Activated CD8-positive, alpha-beta memory T cell treated with anti-CD3 and anti-CD28 coated beads, Interleukin-2, amount 50 U/mL, for 1 hour (primary cell): Measurements from ENCODE around the gene CNTNAP2.

Experiments
- DNase-seq: peaks from one replicate; pipeline ENCODE4 v3.0.0-alpha.2; 2020; ENCODE audit errors: extremely low read depth

Gene CNTNAP2

DNA sequence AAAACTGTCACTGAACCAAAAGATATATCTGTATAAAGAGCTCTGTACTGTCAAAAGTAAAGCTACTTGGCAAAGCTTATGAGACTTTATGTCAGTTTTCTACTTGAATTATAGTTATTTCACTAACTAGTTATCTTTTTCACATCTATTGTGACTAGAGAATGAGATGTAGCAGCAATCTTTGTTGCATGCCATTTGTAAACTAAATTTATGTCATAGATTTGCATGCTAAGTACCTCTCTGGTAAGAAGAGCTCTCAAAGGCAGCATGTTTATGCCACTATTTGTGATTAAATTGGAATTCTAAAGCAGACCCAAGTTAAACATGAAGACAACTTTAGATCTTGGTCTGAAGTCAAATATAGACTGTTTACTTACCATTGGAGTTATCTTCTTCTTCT is 300.6 kb downstream of the CNTNAP2 start:
- no peak for DNase-seq

GRCh38 chr7:146423446-146423845 is 306.8 kb downstream of the CNTNAP2 start:
- DNase-seq, result no peak

GRCh38 chr7:146424084-146424483 is 307.5 kb downstream of the CNTNAP2 start:
- no peak for DNase-seq

DNA sequence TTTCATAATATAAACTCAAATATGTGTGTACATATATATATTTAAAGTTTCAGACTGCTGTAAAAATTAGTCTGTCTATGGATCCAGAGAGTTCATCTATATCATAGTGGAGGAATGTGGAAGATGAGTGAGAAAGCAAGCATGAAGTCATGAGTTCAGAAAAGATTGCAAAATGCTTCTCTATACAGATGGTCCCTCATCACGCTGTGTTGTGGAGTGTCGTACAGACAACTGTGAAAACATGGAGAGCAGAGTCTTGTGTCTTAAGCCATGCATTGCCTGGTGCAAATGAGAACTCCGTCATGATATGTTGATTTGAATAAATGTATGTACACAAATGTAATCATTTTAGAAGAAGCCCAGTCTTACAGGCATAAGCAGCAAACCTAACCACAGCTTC is 316.9 kb downstream of the CNTNAP2 start:
- DNase-seq, result no peak

DNA sequence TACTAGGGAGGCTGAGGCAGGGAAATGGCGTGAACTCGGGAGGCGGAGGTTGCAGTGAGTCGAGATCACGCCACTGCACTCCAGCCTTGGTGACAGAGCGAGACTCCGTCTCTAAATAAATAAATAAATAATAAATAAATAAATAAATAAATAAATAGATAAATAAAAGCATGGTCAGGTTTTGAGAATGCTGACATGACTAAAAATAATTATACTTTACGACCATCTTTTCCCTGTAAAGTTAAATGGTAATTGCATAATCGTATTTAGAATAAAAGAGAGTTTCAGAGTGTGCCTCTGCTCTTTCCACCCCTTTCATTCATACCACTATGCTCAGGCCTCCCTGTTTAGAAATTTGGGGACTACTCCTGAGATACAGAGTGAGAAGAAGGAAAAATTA is 326.5 kb downstream of the CNTNAP2 start:
- no peak for DNase-seq

GRCh38 chr7:146449625-146450024 is 333.0 kb downstream of the CNTNAP2 start:
- DNase-seq, result no peak

DNA sequence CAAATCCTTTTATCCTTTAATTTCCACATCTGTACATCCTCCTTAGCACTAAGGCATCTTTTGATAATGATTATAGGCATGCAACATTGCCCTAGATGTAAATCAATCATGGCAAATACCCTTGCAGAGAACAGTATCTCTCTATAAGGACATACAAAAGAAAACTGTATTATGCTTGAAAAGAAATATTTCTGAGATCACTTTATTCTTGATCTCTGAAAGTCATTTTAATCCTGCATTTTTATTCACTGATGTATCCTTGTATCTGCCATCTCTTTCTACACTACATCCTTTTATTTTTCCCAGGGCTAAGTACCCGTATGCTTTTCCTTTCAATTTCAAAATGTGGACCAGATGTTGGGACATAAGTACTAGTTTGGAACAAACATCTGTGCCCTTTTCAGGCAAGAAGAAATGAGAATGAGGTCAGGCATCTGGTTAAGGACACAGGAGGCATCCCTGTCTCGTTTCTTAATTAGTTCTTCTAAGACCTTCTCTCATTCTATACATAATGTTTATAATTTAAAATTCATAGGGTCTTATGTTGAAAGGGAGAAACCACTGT is 338.6 kb downstream of the CNTNAP2 start:
- DNase-seq, result no peak

DNA sequence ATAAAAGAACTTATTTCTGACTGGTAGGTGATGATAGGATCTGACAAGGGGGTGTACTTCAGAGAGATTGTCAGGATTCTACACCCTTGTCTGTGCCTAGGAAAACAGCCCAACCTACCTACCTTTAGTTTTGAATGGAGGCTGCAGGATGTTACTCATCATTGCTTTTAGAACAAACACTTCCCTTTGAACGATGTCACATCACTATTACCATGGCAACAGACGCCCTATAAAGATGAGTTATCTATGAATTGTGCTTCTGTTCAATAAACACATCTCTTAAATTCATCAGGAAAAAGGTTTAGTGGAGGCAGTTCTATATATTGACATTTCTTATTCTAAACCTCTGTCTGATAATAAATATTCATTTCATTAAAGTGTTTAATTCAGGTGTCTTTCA is 362.4 kb downstream of the CNTNAP2 start:
- no peak for DNase-seq

GRCh38 chr7:146486519-146486918 is 369.9 kb downstream of the CNTNAP2 start:
- no peak for DNase-seq

DNA sequence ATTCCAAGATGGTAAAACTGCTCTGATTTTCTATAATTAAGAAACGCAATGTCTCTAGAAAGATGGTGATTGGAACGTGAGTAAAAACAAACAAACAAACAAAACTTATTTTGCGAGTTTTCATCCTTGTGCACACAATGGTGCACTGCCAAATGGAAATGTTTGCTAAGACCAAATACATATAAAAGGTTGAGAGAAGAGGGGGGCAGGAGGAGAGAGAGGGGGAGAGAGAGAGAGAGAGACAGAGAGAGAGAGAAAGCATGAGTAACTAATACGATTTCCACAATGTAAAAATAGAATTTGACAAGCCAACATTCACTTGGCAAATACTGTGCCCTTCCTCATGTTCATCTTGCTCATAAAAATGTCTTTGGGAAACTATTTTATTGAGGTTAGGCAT is 375.4 kb downstream of the CNTNAP2 start:
- no peak for DNase-seq

- no peak for DNase-seq
Measured at GRCh38 chr7:146494952-146495596, 378.5 kb downstream of the CNTNAP2 start.

DNA sequence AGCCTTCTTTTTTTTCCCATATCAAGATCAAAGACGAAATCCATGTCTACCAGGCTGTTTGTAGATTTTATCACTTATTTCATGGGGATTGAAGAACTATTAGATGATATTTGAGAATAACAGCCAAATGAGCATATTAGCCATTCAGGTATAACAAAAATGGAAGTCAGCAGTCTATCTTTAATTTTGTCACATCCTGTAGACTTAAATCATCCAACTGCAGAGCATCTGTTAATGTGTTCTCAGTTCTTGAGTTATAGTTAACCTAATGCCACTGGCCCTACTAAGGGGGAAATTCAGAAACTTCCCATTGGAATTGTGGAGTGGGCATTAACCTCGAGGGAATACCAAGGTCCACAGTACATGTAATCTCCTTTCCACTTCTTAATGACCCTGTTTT is 380.1 kb downstream of the CNTNAP2 start:
- DNase-seq, result no peak

DNA sequence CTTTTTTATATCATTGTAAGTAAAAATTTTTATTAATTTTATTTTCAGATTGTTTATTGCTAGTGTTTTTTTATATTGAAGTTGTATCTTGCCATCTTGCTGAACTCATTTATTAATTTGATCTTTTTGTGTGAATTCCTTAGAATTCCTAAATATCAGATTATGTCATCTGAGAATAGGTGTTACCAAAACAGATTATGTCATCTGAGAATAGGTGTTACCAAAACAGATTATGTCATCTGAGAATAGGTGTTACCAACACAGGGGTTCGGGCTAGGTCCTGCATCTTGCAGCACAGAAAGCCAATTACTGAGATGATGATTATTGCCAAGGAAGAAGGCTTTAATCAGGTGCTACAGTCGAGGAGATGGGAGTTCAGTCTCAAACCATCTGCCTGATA is 383.4 kb downstream of the CNTNAP2 start:
- no peak for DNase-seq

DNA sequence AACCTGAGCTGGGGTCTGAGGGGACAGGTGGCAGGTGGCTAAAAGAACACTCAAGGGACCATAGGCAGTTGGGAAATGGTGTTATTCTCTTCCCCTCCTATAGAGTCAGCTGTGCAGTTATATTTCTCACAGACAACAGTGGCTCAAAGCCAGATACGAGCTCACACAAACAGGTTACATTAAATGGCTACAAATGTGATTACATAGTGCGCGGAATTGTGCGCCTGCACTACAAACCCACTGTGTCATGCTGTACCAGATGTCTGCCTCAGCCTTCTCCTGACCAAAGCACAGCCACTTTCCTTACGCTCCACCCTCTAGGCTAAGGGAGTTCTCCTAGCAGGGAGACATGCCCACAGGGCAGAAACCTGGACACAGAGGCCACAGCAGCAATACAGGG is 387.2 kb downstream of the CNTNAP2 start:
- no peak for DNase-seq

DNA sequence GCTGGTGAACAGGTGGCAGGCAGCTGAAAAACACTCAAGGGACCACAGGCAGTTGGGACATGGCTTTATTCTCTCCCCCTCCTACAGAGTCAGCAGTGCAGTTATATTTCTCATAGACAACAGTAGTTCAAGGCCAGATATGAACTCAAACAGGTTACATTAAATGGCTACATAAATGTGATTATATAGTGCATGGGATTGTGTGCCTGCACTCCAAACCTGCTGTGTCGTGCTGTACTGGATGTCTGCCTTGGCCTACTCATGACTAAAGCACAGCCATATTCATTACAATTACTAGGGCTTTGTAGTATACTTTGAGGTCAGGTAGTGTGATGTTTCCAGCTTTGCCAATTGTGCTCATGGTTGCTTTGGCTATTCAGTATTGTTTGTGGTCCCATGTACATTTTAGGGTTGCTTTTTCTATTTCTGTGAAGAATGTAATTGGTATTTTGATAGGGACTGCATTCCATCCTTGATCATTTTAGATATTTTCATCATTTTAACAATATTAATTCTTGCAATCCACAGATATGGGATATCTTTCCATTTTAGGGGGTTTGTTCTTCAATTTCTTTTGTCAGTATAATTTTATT is 393.6 kb downstream of the CNTNAP2 start:
- DNase-seq, result no peak

- DNase-seq, result no peak
Measured at GRCh38 chr7:146514304-146514703, 397.7 kb downstream of the CNTNAP2 start.

GRCh38 chr7:146528581-146528980 is 412.0 kb downstream of the CNTNAP2 start:
- no peak for DNase-seq

DNA sequence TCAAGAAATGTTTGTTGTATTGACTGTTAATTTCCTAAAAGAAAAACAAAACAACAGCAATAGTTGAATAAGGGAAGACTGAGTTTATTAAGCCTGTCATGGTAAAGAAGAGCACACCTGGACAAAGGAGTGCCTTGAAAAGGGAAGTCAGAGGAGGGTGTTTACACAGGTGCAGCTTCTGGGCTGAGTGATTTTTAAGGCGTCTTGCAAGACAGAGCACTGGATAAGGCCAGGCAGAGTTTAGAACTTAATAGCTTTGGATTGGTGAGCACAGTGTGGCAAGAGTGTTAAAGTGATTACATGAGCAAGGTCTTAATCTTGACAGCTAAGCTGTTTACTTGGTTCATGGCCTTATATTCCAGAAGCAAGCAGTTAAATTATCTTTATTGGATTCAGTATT is 423.2 kb downstream of the CNTNAP2 start:
- no peak for DNase-seq

DNA sequence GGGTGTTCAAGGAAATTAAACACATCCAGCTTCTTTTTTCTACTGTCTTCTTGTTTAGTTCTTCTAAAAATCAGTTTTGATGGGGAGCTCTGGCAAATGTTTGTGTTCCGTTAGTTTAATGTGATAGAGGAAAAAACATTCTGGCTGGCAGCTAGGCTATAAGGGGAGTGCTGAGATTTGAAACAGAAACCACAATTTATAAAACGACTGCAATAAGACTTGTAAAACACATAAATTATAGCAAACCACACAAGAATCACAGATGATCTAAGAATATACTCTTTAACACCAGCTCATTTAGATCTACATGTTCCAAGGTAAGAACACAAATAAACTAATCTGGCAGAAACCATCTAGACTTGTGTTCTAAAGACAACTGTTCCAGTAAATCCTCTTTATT is 425.5 kb downstream of the CNTNAP2 start:
- no peak for DNase-seq

- no peak for DNase-seq
Measured at GRCh38 chr7:146544748-146545147, 428.1 kb downstream of the CNTNAP2 start.

DNA sequence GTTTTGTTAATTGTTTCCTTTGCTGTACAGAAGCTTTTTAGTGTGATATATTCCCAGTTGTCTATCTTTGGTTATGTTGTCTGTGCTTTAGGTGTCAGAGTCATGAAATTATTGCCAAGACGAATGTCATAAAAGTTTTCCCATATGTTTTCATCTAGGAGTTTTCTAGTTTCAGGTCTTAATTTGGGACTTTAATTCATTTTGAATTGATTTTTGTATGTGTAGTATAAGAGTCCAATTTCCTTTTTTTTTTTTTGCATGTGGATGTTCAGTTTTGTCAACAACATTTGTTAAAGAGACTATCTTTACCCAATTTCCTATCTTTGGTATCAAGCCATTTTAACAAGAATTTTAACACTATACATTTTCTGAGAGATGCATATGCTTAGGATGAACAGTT is 432.2 kb downstream of the CNTNAP2 start:
- DNase-seq, result no peak

- DNase-seq, result no peak
Measured at GRCh38 chr7:146554556-146554955, 438.0 kb downstream of the CNTNAP2 start.

- no peak for DNase-seq
Measured at GRCh38 chr7:146557971-146558469, 441.4 kb downstream of the CNTNAP2 start.
